GM21423 (cell line): ENCODE data around the gene KANSL1.
"Not testable (repeated sequence)": the region's sequence is repeated elsewhere in the genome, so short reads cannot be mapped to it uniquely, and the experiment has no call there.

Experiments
- ATAC-seq: cut with Tn5 transposase; IDR thresholded peaks from one replicate; pipeline ENCODE4 v1.9.1; 2021; ENCODE audit warnings: mild to moderate bottlenecking, moderate library complexity; ENCODE audit not compliant: unreplicated experiment

KANSL1 gene

GRCh38 chr17:46117850-46118696 lies 75.2 kb downstream of the KANSL1 start:
- no peak for ATAC-seq

GRCh38 chr17:46117117-46117516 lies 76.1 kb downstream of the KANSL1 start:
- no peak for ATAC-seq

GRCh38 chr17:46115699-46116098 lies 77.5 kb downstream of the KANSL1 start:
- no peak for ATAC-seq

- not testable (repeated sequence) for ATAC-seq
Observed at GRCh38 chr17:46111236-46111635, 82.0 kb downstream of the KANSL1 start.

GRCh38 chr17:46110219-46110618 lies 83.0 kb downstream of the KANSL1 start:
- no peak for ATAC-seq

GRCh38 chr17:46109603-46110189 lies 83.5 kb downstream of the KANSL1 start:
- ATAC-seq: no peak

- ATAC-seq: no peak
Observed at GRCh38 chr17:46108550-46109110, 84.6 kb downstream of the KANSL1 start.

- no peak for ATAC-seq
Observed at GRCh38 chr17:46108120-46108519, 85.1 kb downstream of the KANSL1 start.

GRCh38 chr17:46106966-46107644 lies 86.1 kb downstream of the KANSL1 start:
- ATAC-seq: no peak

- ATAC-seq: not testable (repeated sequence)
Observed at GRCh38 chr17:46102806-46103205, 90.4 kb downstream of the KANSL1 start.

- not testable (repeated sequence) for ATAC-seq
Observed at GRCh38 chr17:46101785-46102617, 91.2 kb downstream of the KANSL1 start.

- ATAC-seq: no peak
Observed at GRCh38 chr17:46100590-46100989, 92.6 kb downstream of the KANSL1 start.

GRCh38 chr17:46099865-46100264 lies 93.4 kb downstream of the KANSL1 start:
- ATAC-seq: no peak

GRCh38 chr17:46097497-46097896 lies 95.7 kb downstream of the KANSL1 start:
- no peak for ATAC-seq

- ATAC-seq: no peak
Observed at GRCh38 chr17:46092991-46093390, 100.2 kb downstream of the KANSL1 start.

- ATAC-seq: no peak
Observed at GRCh38 chr17:46090871-46091270, 102.4 kb downstream of the KANSL1 start.

GRCh38 chr17:46089389-46089965 lies 103.8 kb downstream of the KANSL1 start:
- no peak for ATAC-seq

- ATAC-seq: no peak
Observed at GRCh38 chr17:46088595-46088994, 104.6 kb downstream of the KANSL1 start.

- not testable (repeated sequence) for ATAC-seq
Observed at GRCh38 chr17:46087871-46088270, 105.4 kb downstream of the KANSL1 start.

- no peak for ATAC-seq
Observed at GRCh38 chr17:46086821-46087220, 106.4 kb downstream of the KANSL1 start.
